ENCODE results near the gene MTAP.

GRCh38 chr9:21974722-21975409 is 172.4 kb downstream of the MTAP start:
- TF ChIP-seq POLR2A (IDR thresholded peaks at IDR 0.05): no peak
- TF ChIP-seq CTCF (IDR thresholded peaks at IDR 0.05): no peak
